GM23338 (cell line): ENCODE results near the gene ADAMTS13. TPM values are rescaled to one million over a fixed set of nuclear protein-coding genes. Genes with fewer than 3 reads are reported as not detected.

ENCODE experiments used
- ATAC-seq: fragments of 200-7000 bp; cut with Tn5 transposase; 3 replicates; pipeline ENCODE4 v1.9.1; 2020
- DNase-seq: peaks from one replicate; pipeline ENCODE4 v3.0.0-alpha.2; 2015; ENCODE audit warnings: low spot score
- H2AFZ ChIP-seq: fragments of 200-600 bp; sonication (generic); 2 replicates; pipeline ENCODE4 v1.8.0; 2016; ENCODE audit warnings: antibody characterized with exemption, mild to moderate bottlenecking, moderate library complexity
- H3F3A ChIP-seq: fragments of 200-600 bp; sonication (generic); replicated peaks from 2 replicates; pipeline ENCODE4 v1.8.0; 2017; ENCODE audit warnings: antibody characterized with exemption, mixed run types, low read depth
- H3K27ac ChIP-seq: fragments of 200-600 bp; sonication (generic); 2 replicates; pipeline ENCODE4 v1.6.1; 2016; ENCODE audit warnings: low read depth
- H3K27me3 ChIP-seq: fragments of 200-600 bp; sonication (generic); 2 replicates; pipeline ENCODE4 v1.8.0; 2016; ENCODE audit warnings: mild to moderate bottlenecking, mixed run types, moderate library complexity; ENCODE audit not compliant: insufficient read depth
- H3K36me3 ChIP-seq: fragments of 200-600 bp; sonication (generic); 2 replicates; pipeline ENCODE4 v1.8.0; 2016; ENCODE audit warnings: mild to moderate bottlenecking; ENCODE audit not compliant: insufficient read depth
- H3K4me1 ChIP-seq: fragments of 200-600 bp; sonication (generic); 2 replicates; pipeline ENCODE4 v1.8.0; 2016; ENCODE audit warnings: mild to moderate bottlenecking, moderate library complexity; ENCODE audit not compliant: insufficient read depth
- H3K4me2 ChIP-seq: fragments of 200-600 bp; sonication (generic); 2 replicates; pipeline ENCODE4 v1.7.1; 2017; ENCODE audit warnings: mixed run types
- H3K4me3 ChIP-seq: fragments of 200-600 bp; sonication (generic); 2 replicates; pipeline ENCODE4 v1.6.1; 2016; ENCODE audit warnings: mixed run types
- H3K79me2 ChIP-seq: fragments of 200-600 bp; sonication (generic); replicated peaks from 2 replicates; pipeline ENCODE4 v1.8.0; 2017; ENCODE audit warnings: mild to moderate bottlenecking; ENCODE audit not compliant: insufficient read depth
- H3K9me2 ChIP-seq: fragments of 200-600 bp; sonication (generic); 2 replicates; pipeline ENCODE4 v1.8.0; 2017; ENCODE audit not compliant: insufficient read depth
- H4K20me1 ChIP-seq: fragments of 200-600 bp; sonication (generic); replicated peaks from 2 replicates; pipeline ENCODE4 v1.8.0; 2017; ENCODE audit warnings: mild to moderate bottlenecking; ENCODE audit not compliant: insufficient read depth
- H3K27ac Mint-ChIP-seq: 2 replicates; pipeline ENCODE4 v1.8.0; 2020; ENCODE audit warnings: inconsistent platforms, mild to moderate bottlenecking, moderate library complexity, mixed read lengths
- H3K27me3 Mint-ChIP-seq: 3 replicates; pipeline ENCODE4 v1.8.0; 2022; ENCODE audit warnings: low read depth, mild to moderate bottlenecking, moderate library complexity, mixed read lengths, inconsistent platforms; ENCODE audit not compliant: insufficient read depth, poor library complexity
- H3K36me3 Mint-ChIP-seq: 3 replicates; pipeline ENCODE4 v1.8.0; 2021; ENCODE audit warnings: low read depth, mild to moderate bottlenecking, inconsistent platforms, moderate library complexity, mixed read lengths
- H3K4me1 Mint-ChIP-seq: 3 replicates; pipeline ENCODE4 v1.8.0; 2020; ENCODE audit warnings: mild to moderate bottlenecking, inconsistent platforms, mixed read lengths
- H3K4me3 Mint-ChIP-seq: 3 replicates; pipeline ENCODE4 v1.8.0; 2021; ENCODE audit warnings: moderate library complexity, mild to moderate bottlenecking, inconsistent platforms, mixed read lengths
- H3K9me3 Mint-ChIP-seq: 3 replicates; pipeline ENCODE4 v1.8.0; 2020; ENCODE audit warnings: moderate library complexity, mild to moderate bottlenecking, inconsistent platforms, mixed read lengths
- CREB1 ChIP-seq: fragments of 250-450 bp; sonication (Bioruptor Pico); IDR thresholded peaks from 2 replicates; pipeline ENCODE4 v1.5.0; 2020; ENCODE audit warnings: low read depth, mild to moderate bottlenecking, moderate library complexity
- EZH2 ChIP-seq: fragments of 200-600 bp; sonication (generic); IDR thresholded peaks from one replicate; pipeline ENCODE4 v1.8.0; 2017; ENCODE audit warnings: antibody characterized with exemption, mild to moderate bottlenecking, low read depth; ENCODE audit not compliant: unreplicated experiment
- EZH2phosphoT487 ChIP-seq: fragments of 200-600 bp; sonication (generic); IDR thresholded peaks from one replicate; pipeline ENCODE4 v1.8.1; 2018; ENCODE audit warnings: antibody characterized with exemption; ENCODE audit not compliant: unreplicated experiment
- JUNB ChIP-seq: IDR thresholded peaks from one replicate; pipeline ENCODE4 v1.6.1; 2016; ENCODE audit warnings: antibody characterized with exemption; ENCODE audit not compliant: unreplicated experiment
- NANOG ChIP-seq: IDR thresholded peaks from 2 replicates; pipeline ENCODE4 v1.6.1; 2016; ENCODE audit warnings: antibody characterized with exemption, borderline replicate concordance
- POLR2AphosphoS5 ChIP-seq: IDR thresholded peaks from 2 replicates; pipeline ENCODE4 v1.6.1; 2016; ENCODE audit warnings: antibody characterized with exemption, low read depth
- STAT1 ChIP-seq: IDR thresholded peaks from one replicate; pipeline ENCODE4 v1.6.1; 2016; ENCODE audit warnings: antibody characterized with exemption; ENCODE audit not compliant: unreplicated experiment
- ZNF114 ChIP-seq: fragments of 250-450 bp; sonication (Bioruptor Pico); IDR thresholded peaks from 2 replicates; pipeline ENCODE4 v1.5.0; 2020; ENCODE audit warnings: mild to moderate bottlenecking, moderate library complexity
- ZNF331 ChIP-seq: fragments of 250-450 bp; sonication (Bioruptor Pico); IDR thresholded peaks from 2 replicates; pipeline ENCODE4 v1.5.0; 2020; ENCODE audit warnings: low read depth, mild to moderate bottlenecking, moderate library complexity
- polyA plus RNA-seq: library from polyadenylated mRNA; unstranded; fragments of >200 nt; fragmentation: Nextera tagmentation; extraction: Ambion mirVana; gene quantifications from 2 replicates; pipeline ENCODE4 v1.2.1, GENCODE V29; 2016
- total RNA-seq: library from RNA; depleted of rRNA; stranded (reverse); fragments of >200 nt; shearing (Covaris generic); gene quantifications from 2 replicates; pipeline ENCODE4 v1.2.3, GENCODE V29; 2014
- TF ChIP-seq, protein P1 (sequence below): IDR thresholded peaks from 2 replicates; pipeline ENCODE4 v1.6.1; 2016; ENCODE audit warnings: antibody characterized with exemption
- TF ChIP-seq, protein P2 (sequence below): IDR thresholded peaks from one replicate; pipeline ENCODE4 v1.6.1; 2018; ENCODE audit warnings: antibody characterized with exemption; ENCODE audit not compliant: unreplicated experiment
- TF ChIP-seq, protein P3 (sequence below), 2 experiments: fragments of 200-600 bp in 1 of 2; sonication (generic) in 1 of 2; conservative IDR thresholded peaks; 2 replicates each; pipeline versions ENCODE4 v1.5.1 to v1.6.1; 2016 to 2017; ENCODE audit warnings: antibody characterized with exemption in 2 of 2, low read depth in 2 of 2, mild to moderate bottlenecking in 2 of 2, moderate library complexity in 1 of 2
- TF ChIP-seq, protein P4 (sequence below): fragments of 250-450 bp; sonication (Bioruptor Pico); IDR thresholded peaks from 2 replicates; pipeline ENCODE4 v1.5.0; 2020; ENCODE audit warnings: mild to moderate bottlenecking, moderate library complexity

The ADAMTS13 gene
- total and polyA plus RNA-seq, 2 experiments from 2014 or later = 6.0 TPM

DNA sequence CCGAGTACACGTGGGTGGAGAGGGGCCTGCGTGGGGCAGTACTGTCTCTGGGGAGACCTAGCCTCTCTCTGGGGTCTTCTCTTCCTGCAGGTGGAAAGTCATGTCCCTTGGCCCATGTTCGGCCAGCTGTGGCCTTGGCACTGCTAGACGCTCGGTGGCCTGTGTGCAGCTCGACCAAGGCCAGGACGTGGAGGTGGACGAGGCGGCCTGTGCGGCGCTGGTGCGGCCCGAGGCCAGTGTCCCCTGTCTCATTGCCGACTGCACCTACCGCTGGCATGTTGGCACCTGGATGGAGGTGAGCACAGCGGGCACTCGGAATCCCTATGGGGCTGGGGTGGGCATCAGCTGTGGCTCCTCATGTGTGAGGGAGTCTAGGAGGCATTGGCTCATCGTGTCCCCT lies 32.2 kb downstream of the ADAMTS13 start:
- Histone ChIP-seq H4K20me1 (no peaks in the 10 kb centered on the region), H2AFZ (no peak overlapping the region)
- ATAC-seq = no peak

More for the DNA sequence above, 32.2 kb downstream of the ADAMTS13 start:
- H3K27ac ChIP-seq = no peak overlapping the region
- H3K27me3 Mint-ChIP-seq = peaks cover 5% of the 10 kb centered on the region
- no peaks in the 10 kb centered on the region for H3K9me2 ChIP-seq
- H3K4me3 ChIP-seq = no peak overlapping the region
- DNase-seq = no peak
- no peaks in the 10 kb centered on the region for H3K36me3 ChIP-seq
- no peaks in the 10 kb centered on the region for H3K79me2 ChIP-seq
- H3F3A ChIP-seq = no peaks in the 10 kb centered on the region
- H3K4me1 Mint-ChIP-seq = 0 out of 3 replicates have a peak, but pooled peaks cover 3% of the 10 kb centered on the region
- H3K4me1 ChIP-seq = peaks cover 9% of the 10 kb centered on the region; the same call in 1 of the 2 replicates
- H3K27me3 ChIP-seq = no peaks in the 10 kb centered on the region
- no peaks in the 10 kb centered on the region for H3K36me3 Mint-ChIP-seq
- no peak overlapping the region for H3K4me2 ChIP-seq
- H3K27ac Mint-ChIP-seq = no peak overlapping the region
- TF ChIP-seq EZH2phosphoT487 (no peak), EZH2 (no peak), ZNF331 (CRISPR knock-in tag) (no peak), STAT1 (no peak), NANOG (no peak), CREB1 (no peak), JUNB (no peak), ZNF114 (CRISPR knock-in tag) (no peak), POLR2AphosphoS5 (no peak)
- TF ChIP-seq, protein P1, sequence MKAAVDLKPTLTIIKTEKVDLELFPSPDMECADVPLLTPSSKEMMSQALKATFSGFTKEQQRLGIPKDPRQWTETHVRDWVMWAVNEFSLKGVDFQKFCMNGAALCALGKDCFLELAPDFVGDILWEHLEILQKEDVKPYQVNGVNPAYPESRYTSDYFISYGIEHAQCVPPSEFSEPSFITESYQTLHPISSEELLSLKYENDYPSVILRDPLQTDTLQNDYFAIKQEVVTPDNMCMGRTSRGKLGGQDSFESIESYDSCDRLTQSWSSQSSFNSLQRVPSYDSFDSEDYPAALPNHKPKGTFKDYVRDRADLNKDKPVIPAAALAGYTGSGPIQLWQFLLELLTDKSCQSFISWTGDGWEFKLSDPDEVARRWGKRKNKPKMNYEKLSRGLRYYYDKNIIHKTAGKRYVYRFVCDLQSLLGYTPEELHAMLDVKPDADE = no peak
- TF ChIP-seq, protein P2, sequence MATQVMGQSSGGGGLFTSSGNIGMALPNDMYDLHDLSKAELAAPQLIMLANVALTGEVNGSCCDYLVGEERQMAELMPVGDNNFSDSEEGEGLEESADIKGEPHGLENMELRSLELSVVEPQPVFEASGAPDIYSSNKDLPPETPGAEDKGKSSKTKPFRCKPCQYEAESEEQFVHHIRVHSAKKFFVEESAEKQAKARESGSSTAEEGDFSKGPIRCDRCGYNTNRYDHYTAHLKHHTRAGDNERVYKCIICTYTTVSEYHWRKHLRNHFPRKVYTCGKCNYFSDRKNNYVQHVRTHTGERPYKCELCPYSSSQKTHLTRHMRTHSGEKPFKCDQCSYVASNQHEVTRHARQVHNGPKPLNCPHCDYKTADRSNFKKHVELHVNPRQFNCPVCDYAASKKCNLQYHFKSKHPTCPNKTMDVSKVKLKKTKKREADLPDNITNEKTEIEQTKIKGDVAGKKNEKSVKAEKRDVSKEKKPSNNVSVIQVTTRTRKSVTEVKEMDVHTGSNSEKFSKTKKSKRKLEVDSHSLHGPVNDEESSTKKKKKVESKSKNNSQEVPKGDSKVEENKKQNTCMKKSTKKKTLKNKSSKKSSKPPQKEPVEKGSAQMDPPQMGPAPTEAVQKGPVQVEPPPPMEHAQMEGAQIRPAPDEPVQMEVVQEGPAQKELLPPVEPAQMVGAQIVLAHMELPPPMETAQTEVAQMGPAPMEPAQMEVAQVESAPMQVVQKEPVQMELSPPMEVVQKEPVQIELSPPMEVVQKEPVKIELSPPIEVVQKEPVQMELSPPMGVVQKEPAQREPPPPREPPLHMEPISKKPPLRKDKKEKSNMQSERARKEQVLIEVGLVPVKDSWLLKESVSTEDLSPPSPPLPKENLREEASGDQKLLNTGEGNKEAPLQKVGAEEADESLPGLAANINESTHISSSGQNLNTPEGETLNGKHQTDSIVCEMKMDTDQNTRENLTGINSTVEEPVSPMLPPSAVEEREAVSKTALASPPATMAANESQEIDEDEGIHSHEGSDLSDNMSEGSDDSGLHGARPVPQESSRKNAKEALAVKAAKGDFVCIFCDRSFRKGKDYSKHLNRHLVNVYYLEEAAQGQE = no peak
- TF ChIP-seq, protein P3, sequence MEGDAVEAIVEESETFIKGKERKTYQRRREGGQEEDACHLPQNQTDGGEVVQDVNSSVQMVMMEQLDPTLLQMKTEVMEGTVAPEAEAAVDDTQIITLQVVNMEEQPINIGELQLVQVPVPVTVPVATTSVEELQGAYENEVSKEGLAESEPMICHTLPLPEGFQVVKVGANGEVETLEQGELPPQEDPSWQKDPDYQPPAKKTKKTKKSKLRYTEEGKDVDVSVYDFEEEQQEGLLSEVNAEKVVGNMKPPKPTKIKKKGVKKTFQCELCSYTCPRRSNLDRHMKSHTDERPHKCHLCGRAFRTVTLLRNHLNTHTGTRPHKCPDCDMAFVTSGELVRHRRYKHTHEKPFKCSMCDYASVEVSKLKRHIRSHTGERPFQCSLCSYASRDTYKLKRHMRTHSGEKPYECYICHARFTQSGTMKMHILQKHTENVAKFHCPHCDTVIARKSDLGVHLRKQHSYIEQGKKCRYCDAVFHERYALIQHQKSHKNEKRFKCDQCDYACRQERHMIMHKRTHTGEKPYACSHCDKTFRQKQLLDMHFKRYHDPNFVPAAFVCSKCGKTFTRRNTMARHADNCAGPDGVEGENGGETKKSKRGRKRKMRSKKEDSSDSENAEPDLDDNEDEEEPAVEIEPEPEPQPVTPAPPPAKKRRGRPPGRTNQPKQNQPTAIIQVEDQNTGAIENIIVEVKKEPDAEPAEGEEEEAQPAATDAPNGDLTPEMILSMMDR (conservative IDR thresholded peaks at IDR 0.05; ENCODE audit: low read depth in 2 of 2) = no peak
- TF ChIP-seq, protein P4, sequence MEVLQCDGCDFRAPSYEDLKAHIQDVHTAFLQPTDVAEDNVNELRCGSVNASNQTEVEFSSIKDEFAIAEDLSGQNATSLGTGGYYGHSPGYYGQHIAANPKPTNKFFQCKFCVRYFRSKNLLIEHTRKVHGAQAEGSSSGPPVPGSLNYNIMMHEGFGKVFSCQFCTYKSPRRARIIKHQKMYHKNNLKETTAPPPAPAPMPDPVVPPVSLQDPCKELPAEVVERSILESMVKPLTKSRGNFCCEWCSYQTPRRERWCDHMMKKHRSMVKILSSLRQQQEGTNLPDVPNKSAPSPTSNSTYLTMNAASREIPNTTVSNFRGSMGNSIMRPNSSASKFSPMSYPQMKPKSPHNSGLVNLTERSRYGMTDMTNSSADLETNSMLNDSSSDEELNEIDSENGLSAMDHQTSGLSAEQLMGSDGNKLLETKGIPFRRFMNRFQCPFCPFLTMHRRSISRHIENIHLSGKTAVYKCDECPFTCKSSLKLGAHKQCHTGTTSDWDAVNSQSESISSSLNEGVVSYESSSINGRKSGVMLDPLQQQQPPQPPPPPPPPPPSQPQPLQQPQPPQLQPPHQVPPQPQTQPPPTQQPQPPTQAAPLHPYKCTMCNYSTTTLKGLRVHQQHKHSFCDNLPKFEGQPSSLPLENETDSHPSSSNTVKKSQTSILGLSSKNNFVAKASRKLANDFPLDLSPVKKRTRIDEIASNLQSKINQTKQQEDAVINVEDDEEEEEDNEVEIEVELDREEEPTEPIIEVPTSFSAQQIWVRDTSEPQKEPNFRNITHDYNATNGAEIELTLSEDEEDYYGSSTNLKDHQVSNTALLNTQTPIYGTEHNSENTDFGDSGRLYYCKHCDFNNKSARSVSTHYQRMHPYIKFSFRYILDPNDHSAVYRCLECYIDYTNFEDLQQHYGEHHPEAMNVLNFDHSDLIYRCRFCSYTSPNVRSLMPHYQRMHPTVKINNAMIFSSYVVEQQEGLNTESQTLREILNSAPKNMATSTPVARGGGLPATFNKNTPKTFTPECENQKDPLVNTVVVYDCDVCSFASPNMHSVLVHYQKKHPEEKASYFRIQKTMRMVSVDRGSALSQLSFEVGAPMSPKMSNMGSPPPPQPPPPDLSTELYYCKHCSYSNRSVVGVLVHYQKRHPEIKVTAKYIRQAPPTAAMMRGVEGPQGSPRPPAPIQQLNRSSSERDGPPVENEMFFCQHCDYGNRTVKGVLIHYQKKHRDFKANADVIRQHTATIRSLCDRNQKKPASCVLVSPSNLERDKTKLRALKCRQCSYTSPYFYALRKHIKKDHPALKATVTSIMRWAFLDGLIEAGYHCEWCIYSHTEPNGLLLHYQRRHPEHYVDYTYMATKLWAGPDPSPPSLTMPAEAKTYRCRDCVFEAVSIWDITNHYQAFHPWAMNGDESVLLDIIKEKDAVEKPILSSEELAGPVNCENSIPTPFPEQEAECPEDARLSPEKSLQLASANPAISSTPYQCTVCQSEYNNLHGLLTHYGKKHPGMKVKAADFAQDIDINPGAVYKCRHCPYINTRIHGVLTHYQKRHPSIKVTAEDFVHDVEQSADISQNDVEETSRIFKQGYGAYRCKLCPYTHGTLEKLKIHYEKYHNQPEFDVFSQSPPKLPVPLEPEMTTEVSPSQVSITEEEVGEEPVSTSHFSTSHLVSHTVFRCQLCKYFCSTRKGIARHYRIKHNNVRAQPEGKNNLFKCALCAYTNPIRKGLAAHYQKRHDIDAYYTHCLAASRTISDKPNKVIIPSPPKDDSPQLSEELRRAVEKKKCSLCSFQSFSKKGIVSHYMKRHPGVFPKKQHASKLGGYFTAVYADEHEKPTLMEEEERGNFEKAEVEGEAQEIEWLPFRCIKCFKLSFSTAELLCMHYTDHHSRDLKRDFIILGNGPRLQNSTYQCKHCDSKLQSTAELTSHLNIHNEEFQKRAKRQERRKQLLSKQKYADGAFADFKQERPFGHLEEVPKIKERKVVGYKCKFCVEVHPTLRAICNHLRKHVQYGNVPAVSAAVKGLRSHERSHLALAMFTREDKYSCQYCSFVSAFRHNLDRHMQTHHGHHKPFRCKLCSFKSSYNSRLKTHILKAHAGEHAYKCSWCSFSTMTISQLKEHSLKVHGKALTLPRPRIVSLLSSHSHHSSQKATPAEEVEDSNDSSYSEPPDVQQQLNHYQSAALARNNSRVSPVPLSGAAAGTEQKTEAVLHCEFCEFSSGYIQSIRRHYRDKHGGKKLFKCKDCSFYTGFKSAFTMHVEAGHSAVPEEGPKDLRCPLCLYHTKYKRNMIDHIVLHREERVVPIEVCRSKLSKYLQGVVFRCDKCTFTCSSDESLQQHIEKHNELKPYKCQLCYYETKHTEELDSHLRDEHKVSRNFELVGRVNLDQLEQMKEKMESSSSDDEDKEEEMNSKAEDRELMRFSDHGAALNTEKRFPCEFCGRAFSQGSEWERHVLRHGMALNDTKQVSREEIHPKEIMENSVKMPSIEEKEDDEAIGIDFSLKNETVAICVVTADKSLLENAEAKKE = no peak
- no peaks in the 10 kb centered on the region for H3K9me3 Mint-ChIP-seq
- H3K4me3 Mint-ChIP-seq = no peak overlapping the region
